Measurements from ENCODE around the gene CD19.
"Not testable (repeated sequence)": the region's sequence is repeated elsewhere in the genome, so short reads cannot be mapped to it uniquely, and the experiment has no call there.

The CD19 gene

DNA sequence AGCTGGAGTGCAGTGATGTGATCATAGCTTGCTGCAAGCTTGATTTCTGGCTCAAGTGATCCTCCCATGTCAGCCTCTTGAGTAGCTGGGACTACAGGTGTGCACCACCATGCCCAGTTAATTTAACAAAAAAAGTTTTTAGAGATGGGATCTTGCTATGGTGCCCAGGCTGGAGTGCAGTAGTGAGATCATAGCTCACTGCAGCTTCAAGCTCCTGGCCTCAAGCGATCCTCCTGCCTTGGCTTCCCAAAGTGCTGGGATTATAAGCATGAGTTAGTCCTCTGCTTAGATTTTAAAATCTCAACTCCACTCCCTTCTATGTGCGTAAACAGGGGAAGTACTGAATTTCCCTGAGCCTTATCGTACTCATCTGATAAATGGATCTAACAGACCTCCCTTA is 13.1 kb upstream of the CD19 start:
- TF ChIP-seq, protein P1, sequence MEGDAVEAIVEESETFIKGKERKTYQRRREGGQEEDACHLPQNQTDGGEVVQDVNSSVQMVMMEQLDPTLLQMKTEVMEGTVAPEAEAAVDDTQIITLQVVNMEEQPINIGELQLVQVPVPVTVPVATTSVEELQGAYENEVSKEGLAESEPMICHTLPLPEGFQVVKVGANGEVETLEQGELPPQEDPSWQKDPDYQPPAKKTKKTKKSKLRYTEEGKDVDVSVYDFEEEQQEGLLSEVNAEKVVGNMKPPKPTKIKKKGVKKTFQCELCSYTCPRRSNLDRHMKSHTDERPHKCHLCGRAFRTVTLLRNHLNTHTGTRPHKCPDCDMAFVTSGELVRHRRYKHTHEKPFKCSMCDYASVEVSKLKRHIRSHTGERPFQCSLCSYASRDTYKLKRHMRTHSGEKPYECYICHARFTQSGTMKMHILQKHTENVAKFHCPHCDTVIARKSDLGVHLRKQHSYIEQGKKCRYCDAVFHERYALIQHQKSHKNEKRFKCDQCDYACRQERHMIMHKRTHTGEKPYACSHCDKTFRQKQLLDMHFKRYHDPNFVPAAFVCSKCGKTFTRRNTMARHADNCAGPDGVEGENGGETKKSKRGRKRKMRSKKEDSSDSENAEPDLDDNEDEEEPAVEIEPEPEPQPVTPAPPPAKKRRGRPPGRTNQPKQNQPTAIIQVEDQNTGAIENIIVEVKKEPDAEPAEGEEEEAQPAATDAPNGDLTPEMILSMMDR (IDR thresholded peaks at IDR 0.05; ENCODE audit: insufficient read depth, low read depth, low read length, missing control alignments), result no peak
- H3K4me3 ChIP-seq (ENCODE audit: low read depth, low read length), result no peak overlapping the region
- DNase-seq (ENCODE audit: low read depth), result no peak

DNA sequence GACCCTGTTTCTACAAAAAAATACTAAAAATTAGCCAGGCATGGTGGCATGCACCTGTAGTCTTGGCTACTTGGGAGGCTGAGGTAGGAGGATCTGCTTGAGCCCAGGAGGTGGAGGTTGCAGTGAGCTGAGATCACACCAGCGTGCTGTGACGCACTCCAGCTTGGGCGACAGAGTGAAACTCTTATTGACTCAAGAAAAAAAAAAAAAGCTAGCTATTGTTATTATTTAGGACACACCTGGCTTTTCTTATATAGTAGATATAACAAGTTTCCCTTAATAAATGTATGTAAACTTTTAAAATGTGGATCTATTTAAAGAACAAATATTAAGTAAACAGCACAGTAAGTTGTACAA is 8.6 kb upstream of the CD19 start:
- no peak for DNase-seq (ENCODE audit: low read depth)
- peak overlapping the region; percentile 44 for H3K4me3 ChIP-seq (ENCODE audit: low read depth, low read length)
- TF ChIP-seq, protein P1 (IDR thresholded peaks at IDR 0.05; ENCODE audit: insufficient read depth, low read depth, low read length, missing control alignments), result no peak

DNA sequence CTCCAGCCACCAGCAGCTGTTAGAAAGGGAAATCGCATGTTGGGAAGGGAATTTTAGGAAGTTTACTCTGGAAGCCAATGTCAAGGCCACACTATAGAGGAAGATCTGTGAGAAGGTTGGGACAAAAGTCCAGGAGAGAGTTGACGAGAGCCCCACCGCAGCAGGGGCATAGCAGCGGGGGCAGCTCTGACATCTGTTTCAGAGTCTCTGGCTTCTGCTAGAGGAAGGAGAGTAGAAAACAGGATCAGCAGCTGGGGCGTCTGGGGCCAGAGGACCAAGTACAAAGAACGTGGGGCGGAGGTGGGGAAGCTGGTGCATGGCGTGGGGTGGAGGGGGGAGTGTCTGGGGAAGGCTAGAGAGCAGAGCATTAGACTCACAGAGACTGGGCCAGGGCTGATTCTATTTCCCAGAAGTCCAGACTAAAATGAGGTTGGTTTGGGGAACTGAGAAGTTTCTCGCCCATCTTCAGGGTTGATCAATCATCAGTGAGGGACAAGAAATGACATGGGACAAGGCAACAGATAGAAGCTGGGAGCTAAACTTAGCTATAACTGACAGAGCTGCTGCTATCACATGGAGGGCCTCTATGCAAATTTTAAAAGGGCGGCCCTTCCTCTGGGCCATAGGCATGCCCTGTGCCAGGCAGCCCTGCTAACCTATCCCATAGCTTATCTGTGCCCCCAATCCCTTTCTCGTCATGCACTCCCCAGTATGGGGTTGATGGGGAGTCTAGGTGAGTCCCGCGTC is 7.9 kb upstream of the CD19 start:
- peak; percentile 88 for DNase-seq (ENCODE audit: low read depth)
- TF ChIP-seq, protein P1 (IDR thresholded peaks at IDR 0.05; ENCODE audit: insufficient read depth, low read depth, low read length, missing control alignments), result no peak
- peak overlapping the region; percentile 85 for H3K4me3 ChIP-seq (ENCODE audit: low read depth, low read length)

DNA sequence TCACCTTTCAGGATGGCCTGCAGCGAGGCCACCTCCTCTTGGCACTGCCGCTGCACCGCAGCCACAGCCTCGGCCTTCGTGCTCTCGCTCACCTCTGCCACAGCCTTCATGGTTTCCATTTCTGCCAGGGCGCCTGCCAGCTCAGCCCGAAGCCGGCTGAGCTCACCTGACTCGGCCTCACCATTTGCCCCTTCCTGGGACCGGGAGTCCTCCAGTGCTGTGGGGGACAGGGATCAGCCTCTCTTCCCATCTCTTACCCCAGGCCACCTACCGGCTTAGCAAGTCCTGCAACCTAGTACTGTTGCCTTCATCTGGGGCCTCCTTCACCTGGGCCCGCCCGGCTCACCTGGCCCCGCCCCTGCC is 7.4 kb upstream of the CD19 start:
- H3K4me3 ChIP-seq (ENCODE audit: low read depth, low read length), result peak overlapping the region; percentile 85
- no peak for DNase-seq (ENCODE audit: low read depth)

DNA sequence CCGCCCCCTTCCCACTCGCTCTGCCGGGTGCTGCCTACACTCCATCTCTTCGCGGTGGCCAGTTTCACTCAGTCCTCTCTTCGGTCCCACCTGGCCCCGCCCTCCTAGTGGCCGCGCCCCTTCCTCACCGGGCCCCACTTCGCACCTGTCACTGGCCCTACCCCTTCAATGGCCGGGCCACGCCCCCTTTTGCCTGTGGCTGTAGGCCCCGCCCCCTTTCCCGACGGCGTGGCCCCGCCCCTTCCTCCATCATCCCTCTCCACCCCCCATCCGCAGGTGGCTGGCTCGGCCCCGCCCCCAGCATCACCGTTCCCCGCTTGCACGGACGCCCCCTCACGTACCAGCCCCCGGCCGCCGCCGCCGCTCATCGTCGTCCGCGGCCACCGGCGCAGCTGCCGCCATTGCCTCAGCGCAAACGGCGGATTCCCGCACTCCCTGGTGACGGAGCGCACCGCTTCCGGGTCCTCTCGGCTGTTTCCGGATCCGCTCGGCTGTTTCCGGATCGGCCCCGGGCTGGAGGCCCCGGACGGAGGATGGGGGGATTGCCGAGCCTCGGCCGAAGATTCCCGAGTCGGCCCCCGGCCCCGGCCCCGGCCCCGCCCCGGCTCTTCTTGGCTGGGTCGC is 6.9 kb upstream of the CD19 start, which contains the start of gene RABEP2:
TSS of gene RABEP2 (minus strand) at position 477 of the 624 bp plus-strand sequence. CDS start at position 402, 75 bp downstream.
- TF ChIP-seq, protein P1 (IDR thresholded peaks at IDR 0.05; ENCODE audit: insufficient read depth, low read depth, low read length, missing control alignments), result no peak
- peak within 1 kb of the TSS; percentile 85 for H3K4me3 ChIP-seq (ENCODE audit: low read depth, low read length)
- DNase-seq (ENCODE audit: low read depth), result peak; percentile 96

More for the DNA sequence above, 7.4 kb upstream of the CD19 start:
- TF ChIP-seq, protein P1 (IDR thresholded peaks at IDR 0.05; ENCODE audit: insufficient read depth, low read depth, low read length, missing control alignments), result no peak

DNA sequence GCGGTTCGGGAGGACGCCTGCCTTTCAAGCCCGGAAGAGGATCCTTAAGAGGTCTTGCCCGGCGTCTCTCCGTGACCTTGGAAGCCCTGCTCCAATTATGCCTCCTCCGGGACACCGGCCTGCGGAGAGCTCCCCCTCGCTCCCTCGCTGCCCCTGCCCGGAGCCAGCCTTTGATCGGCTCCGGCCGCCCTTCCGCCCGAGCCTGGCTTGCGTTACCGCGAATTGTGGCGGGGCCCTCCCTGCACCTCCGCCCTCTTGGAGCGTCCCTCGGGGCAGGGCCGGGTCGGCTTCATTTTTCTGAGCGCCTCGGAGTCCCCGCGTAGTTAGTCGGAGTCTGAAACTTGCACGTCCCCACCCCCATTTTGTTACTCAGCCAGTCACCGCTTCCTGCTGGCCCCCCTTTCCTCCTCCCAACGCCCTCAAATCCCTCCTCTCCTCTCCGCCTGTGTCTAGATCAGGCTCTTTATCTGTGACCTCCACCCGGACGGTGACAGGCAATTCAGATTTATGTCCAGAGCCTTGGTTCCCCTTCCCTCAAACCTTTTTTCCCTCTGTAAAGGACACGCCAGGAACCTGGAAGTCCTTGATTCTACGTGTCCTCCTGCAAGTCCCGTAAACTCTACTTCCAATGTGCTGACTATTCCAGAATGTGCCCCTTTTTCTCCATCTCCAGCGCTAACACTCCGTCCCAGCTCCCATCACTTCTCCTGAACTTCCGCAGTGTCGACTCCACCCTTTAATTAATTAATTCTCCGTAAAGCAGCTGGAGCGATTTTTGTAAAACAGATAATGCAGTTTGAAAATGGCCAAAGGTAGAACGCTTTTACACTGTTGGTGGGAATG is 6.2 kb upstream of the CD19 start:
- DNase-seq (ENCODE audit: low read depth), result peak; percentile 95
- TF ChIP-seq, protein P1 (IDR thresholded peaks at IDR 0.05; ENCODE audit: insufficient read depth, low read depth, low read length, missing control alignments), result no peak
- peak overlapping the region; percentile 85 for H3K4me3 ChIP-seq (ENCODE audit: low read depth, low read length)

DNA sequence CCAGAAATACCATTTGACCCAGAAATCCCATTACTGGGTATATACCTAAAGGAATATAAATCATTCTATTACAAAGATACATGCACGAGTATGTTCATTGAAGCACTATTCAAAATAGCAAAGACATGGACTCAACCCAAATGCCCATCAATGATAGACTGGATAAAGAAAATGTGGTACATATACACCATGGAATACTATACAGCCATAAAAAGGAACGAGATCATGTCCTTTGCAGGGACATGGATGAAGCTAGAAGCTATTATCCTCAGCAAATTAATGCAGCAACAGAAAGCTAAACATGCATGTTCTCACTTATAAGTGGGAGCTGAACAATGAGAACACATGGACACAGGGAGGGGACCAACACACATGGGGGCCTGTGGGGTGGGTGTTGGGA is 5.5 kb upstream of the CD19 start:
- not testable (repeated sequence) for DNase-seq (ENCODE audit: low read depth)
- peak overlapping the region; percentile 85 for H3K4me3 ChIP-seq (ENCODE audit: low read depth, low read length)
